ENCODE measurements around the gene TNRC6B. TPM values are rescaled to one million over a fixed set of nuclear protein-coding genes. Genes with fewer than 3 reads are reported as not detected.

Gene TNRC6B
- total RNA-seq, 1 experiment from 2014 or later = 58.1 TPM

DNA sequence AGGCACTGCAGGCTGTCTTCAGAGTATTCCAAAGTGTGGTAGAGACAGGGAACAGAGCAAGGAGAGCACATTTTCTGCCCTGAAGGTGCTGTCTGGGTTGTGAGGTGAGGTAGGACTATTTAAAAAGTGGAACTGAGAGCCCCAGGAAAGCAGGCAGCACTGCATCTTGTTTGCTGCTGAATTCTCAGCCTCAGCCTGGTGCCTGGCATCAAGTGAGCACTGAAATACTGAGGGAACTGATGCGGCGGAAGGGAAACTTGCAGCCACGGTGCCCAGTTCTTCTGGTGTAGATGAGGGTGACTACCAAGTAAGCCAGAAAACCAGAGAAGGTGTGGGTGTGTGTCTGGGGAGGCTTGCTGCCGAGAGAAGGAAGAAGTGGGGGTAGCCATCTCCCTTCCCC is 59.5 kb downstream of the TNRC6B start:
- Histone ChIP-seq H3K4ac (ENCODE audit: low read depth, low read length) (no peak overlapping the region), H3K9me3 (ENCODE audit: control insufficient read depth, low read depth, low read length) (no peaks in the 10 kb centered on the region), H3K27me3 (ENCODE audit: insufficient read depth, low read length) (no peaks in the 10 kb centered on the region), H3K18ac (ENCODE audit: insufficient read length, low read depth, low read length) (no peak overlapping the region), H2BK12ac (ENCODE audit: insufficient read length, low read depth, low read length) (no peak overlapping the region), H4K91ac (ENCODE audit: insufficient read length, low read depth, low read length) (no peak overlapping the region), H2BK120ac (ENCODE audit: low read depth, low read length, poor library complexity, severe bottlenecking) (no peak overlapping the region), H3K9ac (ENCODE audit: extremely low read depth, insufficient read length, low read length) (no peak overlapping the region), H3K23me2 (ENCODE audit: insufficient read length, low read depth, low read length, poor library complexity, severe bottlenecking) (no peaks in the 10 kb centered on the region), H4K5ac (ENCODE audit: insufficient read length, low read depth, low read length) (no peak overlapping the region), H3K27ac (ENCODE audit: insufficient read length, low read depth, low read length) (no peak overlapping the region), H3K4me2 (ENCODE audit: insufficient read depth, insufficient read length, low read length) (no peak overlapping the region), H3K4me1 (ENCODE audit: insufficient read depth, low read length) (peaks cover 4% of the 10 kb centered on the region; the same call in 1 of the 2 replicates), H3K79me2 (ENCODE audit: insufficient read depth, low read length) (peaks cover 39% of the 10 kb centered on the region; the same call in 1 of the 2 replicates), H4K20me1 (ENCODE audit: control insufficient read depth, insufficient read depth, insufficient read length) (peaks cover 3% of the 10 kb centered on the region), H3K23ac (ENCODE audit: insufficient read length, low read depth, low read length) (no peak overlapping the region), H2AK5ac (ENCODE audit: insufficient read length, low read length) (no peak overlapping the region), H2BK20ac (ENCODE audit: low read depth, low read length, poor library complexity, severe bottlenecking) (no peak overlapping the region), H2BK5ac (ENCODE audit: insufficient read length, low read length) (no peak overlapping the region), H3K14ac (ENCODE audit: insufficient read depth, low read length) (no peak overlapping the region), H3K79me1 (ENCODE audit: insufficient read depth, low read depth, low read length, poor library complexity, severe bottlenecking) (peaks cover 16% of the 10 kb centered on the region), H2BK15ac (ENCODE audit: low read depth, low read length) (no peak overlapping the region), H2AFZ (ENCODE audit: low read length) (no peak overlapping the region), H3T11ph (ENCODE audit: low read length) (no peak overlapping the region), H4K8ac (replicated peaks; ENCODE audit: insufficient read length, low read depth, low read length) (no peak overlapping the region), H3K56ac (ENCODE audit: insufficient read length, low read depth, low read length) (no peak overlapping the region)
- H3K9me3 Mint-ChIP-seq = no peaks in the 10 kb centered on the region
- H3K4me1 Mint-ChIP-seq = peaks cover 45 to 60% of the 10 kb centered on the region in 2 experiments
- H3K27ac Mint-ChIP-seq = peak overlapping the region; percentile 24 to 89 (median 49); a peak in 3 of 7 replicates
- TF ChIP-seq CTCF (conservative IDR thresholded peaks at IDR 0.05) = no peak
- DNase-seq = peak; percentile 17
- H3K4me3 Mint-ChIP-seq = no peak overlapping the region
- H3K36me3 Mint-ChIP-seq (ENCODE audit: insufficient read depth in 1 of 3, low read depth in 3 of 3) = peaks cover 0 to 17% (median 9%) of the 10 kb centered on the region in 3 experiments; a peak in 6 of 7 replicates
- H3K27me3 Mint-ChIP-seq (ENCODE audit: low read depth) = no peaks in the 10 kb centered on the region
- no CpG with 5 or more reads among the region's 4 CpGs for WGBS (ENCODE audit: extremely low coverage, insufficient read length, low lambda C conversion rate)

Measured in H9 (cell line).